Omental fat pad (tissue), 4 donors: ENCODE measurements around the gene PLD1. TPM values are rescaled to one million over a fixed set of nuclear protein-coding genes. Genes with fewer than 3 reads are reported as not detected.

Experiments used
- ATAC-seq: fragments of 150-250 bp; one replicate; pipeline ENCODE4 v1.9.1; 2016; ENCODE audit warnings: mild to moderate bottlenecking, moderate library complexity; ENCODE audit not compliant: low FRiP score
- DNase-seq: peaks from one replicate; pipeline ENCODE4 v3.0.0-alpha.2; 2019; ENCODE audit warnings: low spot score
- total RNA-seq, 4 donors: library from RNA; depleted of rRNA; stranded (reverse); fragments of >200 nt; gene quantifications; one replicate each; pipeline ENCODE4 v1.1.0, GENCODE V29; 2016
- TF ChIP-seq, protein P1 (sequence below), 3 donors: fragments of 450-650 bp; IDR thresholded peaks; one replicate each; pipeline ENCODE4 v1.5.1; 2016 to 2017; ENCODE audit warnings: antibody characterized with exemption in 3 of 3, mild to moderate bottlenecking in 3 of 3, moderate library complexity in 2 of 3

Gene PLD1
- total RNA-seq, 4 donors from 2014 or later = 9.7 to 73.3 (median 33.2) TPM

DNA sequence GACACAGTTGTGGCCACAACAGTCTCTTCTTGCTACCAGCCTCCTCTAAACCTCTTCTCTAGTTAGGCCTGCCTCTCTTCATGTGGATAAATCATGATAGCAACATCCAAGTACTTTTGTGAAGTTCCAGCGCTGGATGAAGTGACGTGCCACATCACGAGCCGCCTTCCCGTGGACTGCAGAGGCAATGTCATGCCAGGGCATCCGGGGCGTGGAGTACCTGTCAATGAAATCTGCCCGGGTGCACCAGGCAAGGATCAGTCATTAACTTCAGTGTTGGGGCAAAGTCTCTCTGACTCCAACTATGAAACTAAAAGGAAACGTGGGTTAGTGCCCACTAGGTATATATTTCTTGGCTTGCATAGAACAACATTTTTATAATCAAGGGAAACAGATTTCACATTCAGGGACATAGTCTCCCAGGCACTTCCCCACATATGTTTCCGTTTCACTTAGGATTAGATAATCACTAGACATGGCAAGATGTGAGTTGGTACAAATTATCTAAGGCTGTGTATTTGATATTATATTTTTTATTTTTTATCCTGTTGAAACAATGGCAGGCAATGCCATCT lies 133.6 kb downstream of the PLD1 start:
- ATAC-seq (no peak), DNase-seq (no peak)
- TF ChIP-seq, protein P1, sequence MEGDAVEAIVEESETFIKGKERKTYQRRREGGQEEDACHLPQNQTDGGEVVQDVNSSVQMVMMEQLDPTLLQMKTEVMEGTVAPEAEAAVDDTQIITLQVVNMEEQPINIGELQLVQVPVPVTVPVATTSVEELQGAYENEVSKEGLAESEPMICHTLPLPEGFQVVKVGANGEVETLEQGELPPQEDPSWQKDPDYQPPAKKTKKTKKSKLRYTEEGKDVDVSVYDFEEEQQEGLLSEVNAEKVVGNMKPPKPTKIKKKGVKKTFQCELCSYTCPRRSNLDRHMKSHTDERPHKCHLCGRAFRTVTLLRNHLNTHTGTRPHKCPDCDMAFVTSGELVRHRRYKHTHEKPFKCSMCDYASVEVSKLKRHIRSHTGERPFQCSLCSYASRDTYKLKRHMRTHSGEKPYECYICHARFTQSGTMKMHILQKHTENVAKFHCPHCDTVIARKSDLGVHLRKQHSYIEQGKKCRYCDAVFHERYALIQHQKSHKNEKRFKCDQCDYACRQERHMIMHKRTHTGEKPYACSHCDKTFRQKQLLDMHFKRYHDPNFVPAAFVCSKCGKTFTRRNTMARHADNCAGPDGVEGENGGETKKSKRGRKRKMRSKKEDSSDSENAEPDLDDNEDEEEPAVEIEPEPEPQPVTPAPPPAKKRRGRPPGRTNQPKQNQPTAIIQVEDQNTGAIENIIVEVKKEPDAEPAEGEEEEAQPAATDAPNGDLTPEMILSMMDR (IDR thresholded peaks at IDR 0.05) = no peak

DNA sequence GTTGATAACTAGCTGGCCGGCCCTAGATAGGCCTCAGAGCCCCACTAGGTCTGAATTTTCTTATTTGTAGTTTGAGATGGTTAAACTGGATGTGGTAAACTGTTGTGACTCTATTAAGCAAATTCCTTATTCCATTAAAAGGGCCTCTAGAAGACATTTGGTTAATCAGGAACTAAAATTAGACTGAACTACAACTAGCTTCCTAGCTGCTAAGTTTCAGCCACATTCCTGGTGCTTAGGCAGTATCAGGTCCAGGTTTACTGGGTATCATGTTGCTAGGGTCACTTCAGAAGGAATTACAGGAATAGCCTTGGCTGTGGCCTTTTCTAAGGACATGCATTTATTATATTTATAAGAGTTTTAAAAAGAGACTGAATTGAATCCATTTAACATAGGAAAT lies 136.3 kb downstream of the PLD1 start:
- DNase-seq (no peak), ATAC-seq (no peak)
- TF ChIP-seq, protein P1 (IDR thresholded peaks at IDR 0.05) = no peak

DNA sequence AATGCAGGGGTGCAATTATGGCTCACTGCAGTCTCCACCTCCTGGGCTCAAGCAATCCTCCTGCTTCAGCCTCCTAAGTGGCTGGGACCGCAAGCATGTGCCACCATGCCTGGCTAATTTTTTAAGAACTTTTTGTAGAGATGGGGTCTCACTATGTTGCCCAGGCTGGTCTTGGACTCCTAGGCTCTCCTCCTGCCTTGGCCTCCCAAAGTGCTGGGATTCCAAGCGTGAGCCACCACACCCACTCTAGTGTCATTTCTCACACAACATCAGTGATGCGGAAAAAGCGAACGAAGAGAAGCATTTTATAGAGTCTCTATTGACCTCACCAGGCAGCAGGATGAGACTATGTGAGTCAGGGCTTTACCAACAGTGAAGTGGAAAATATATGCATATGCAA lies 137.7 kb downstream of the PLD1 start:
- ATAC-seq (no peak), DNase-seq (no peak)
- TF ChIP-seq, protein P1 (IDR thresholded peaks at IDR 0.05) = no peak

DNA sequence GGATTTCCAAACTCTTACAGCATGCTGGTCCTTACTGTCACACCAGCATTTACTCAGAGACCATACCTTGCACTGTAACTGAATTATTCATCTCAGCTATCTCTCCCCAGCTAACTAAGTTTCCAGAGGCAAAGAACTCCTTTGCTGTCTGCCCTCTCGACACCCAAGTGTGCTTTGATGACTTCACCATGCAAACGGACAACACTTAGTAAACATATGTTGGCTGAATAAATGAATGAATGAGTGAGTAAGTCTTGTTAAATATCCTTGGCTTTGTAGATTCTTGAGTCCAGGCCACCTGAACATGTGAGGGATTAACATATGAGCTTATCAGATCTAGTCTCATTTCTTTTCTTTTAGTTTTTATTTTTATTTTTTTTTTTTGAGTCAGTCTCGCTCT lies 138.2 kb downstream of the PLD1 start:
- TF ChIP-seq, protein P1 (IDR thresholded peaks at IDR 0.05) = no peak
- DNase-seq (no peak), ATAC-seq (no peak)

DNA sequence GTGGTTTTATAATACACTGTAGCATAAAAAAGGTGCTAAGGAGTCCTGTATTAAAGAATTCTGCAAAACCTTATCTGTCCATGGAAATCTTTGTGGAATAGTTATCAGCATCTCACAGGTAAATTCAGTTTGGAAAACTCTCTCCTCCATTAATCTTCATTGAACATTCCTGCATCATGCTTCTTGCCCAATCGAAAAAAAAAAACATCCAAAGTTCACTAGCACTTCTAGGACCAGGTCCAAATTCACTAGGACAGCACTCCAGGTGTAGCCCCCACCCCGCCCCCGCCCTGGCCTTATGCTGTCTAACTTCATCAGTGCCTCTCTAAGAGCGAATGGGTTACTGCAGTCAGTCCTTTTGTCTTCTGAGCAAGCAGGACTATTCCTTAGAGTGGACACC lies 138.6 kb downstream of the PLD1 start:
- no peak for ATAC-seq
- TF ChIP-seq, protein P1 (IDR thresholded peaks at IDR 0.05) = no peak

DNA sequence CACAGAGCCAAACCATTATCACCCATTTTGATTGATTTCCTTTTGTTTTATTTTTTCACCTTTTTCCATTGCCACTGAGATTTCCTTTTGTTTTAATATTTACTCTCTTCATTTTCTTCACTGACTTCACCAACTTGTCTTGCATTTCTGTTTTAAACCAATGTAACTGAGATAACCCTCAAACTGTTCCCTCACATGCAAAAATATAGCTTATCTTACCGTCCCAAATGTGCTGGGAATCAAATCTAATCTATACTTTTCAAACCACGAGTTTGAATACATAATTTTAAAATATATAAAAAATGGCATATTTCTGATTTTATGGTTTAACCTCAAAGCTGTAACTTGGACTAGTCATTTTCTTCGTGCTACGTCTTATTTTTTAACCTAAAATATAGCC lies 143.8 kb downstream of the PLD1 start:
- TF ChIP-seq, protein P1 (IDR thresholded peaks at IDR 0.05) = no peak
- no peak for DNase-seq
- ATAC-seq = no peak

More for the DNA sequence above, 138.6 kb downstream of the PLD1 start:
- no peak for DNase-seq

DNA sequence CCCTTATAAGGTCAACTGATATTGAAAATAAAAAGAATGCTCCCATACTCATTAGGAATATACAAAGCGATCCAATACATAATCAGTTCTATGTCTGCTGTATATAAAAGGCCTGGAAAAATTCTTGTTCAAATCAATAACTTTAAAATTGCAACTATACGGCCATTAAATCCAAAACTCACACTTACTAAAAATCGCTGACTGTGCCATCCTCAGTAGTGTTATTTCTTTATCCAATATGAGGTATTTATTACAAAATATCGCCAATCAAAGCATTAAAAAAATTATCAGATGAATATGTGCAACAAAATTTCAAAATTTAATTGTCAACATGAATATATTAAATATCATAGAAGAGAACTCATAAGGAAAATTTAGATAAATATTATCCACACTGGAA lies 146.5 kb downstream of the PLD1 start:
- TF ChIP-seq, protein P1 (IDR thresholded peaks at IDR 0.05) = no peak
- ATAC-seq (no peak), DNase-seq (no peak)
